ENCODE data around the gene GCA. TPM values are rescaled to one million over a fixed set of nuclear protein-coding genes. Genes with fewer than 3 reads are reported as not detected.

Gene GCA
- total RNA-seq, 2 donors from 2014 or later = 22.5 to 56.6 TPM

DNA sequence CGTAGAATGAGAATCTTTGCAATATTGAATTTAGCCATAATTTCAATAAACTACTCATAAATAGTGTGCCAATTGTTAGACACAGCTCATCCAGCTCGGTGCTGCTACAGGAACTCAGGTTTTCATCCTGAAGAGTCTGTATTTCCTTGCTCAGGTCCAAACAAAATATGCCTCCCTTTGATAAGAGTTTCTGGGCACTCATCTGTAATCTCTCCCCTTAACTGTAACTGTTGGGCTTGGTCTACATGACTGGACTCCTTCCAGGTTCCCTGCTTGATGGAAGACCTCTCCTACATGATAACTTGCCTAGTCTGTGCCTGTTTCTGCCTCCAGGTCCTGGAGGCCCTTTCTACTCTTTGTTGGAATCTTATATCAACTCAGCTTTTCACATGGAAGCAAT, 57.9 kb downstream of the GCA start:
- Histone ChIP-seq H3K4me3 (no peak overlapping the region), H3K9me3 (no peaks in the 10 kb centered on the region), H3K4me1 (ENCODE audit: control insufficient read depth in 1 of 2, low read depth in 2 of 2) (no peaks in the 10 kb centered on the region), H3K27ac (no peak overlapping the region), H3K36me3 (no peaks in the 10 kb centered on the region), H3K27me3 (replicated peaks; ENCODE audit: insufficient read depth) (no peaks in the 10 kb centered on the region)
- TF ChIP-seq, protein P1, sequence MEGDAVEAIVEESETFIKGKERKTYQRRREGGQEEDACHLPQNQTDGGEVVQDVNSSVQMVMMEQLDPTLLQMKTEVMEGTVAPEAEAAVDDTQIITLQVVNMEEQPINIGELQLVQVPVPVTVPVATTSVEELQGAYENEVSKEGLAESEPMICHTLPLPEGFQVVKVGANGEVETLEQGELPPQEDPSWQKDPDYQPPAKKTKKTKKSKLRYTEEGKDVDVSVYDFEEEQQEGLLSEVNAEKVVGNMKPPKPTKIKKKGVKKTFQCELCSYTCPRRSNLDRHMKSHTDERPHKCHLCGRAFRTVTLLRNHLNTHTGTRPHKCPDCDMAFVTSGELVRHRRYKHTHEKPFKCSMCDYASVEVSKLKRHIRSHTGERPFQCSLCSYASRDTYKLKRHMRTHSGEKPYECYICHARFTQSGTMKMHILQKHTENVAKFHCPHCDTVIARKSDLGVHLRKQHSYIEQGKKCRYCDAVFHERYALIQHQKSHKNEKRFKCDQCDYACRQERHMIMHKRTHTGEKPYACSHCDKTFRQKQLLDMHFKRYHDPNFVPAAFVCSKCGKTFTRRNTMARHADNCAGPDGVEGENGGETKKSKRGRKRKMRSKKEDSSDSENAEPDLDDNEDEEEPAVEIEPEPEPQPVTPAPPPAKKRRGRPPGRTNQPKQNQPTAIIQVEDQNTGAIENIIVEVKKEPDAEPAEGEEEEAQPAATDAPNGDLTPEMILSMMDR (IDR thresholded peaks at IDR 0.05) = no peak
- DNase-seq (ENCODE audit: low spot score) (no peak), ATAC-seq (ENCODE audit: insufficient number of reproducible peaks, low FRiP score, low read depth) (no peak)

DNA sequence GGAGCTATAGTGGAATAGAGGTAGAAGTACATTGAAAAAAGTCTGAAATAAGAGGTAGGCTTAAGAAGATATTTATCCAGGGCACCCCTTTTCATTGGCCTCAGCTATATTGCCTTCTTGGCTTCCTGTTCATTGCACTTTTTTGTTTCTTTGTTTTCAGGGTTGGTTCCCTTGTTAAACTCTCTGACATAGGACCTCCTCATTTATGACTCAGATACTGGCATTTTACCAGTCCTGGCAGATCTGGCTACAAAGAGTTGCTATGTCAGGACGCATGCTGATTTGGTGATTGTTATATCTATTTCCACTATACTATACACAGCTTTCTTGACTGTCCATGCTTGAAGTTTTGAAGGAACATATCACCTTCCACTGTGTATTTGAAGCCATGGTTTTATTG, 60.0 kb downstream of the GCA start:
- no peak for ATAC-seq (ENCODE audit: insufficient number of reproducible peaks, low FRiP score, low read depth)
- Histone ChIP-seq H3K36me3 (no peaks in the 10 kb centered on the region), H3K27me3 (replicated peaks; ENCODE audit: insufficient read depth) (no peaks in the 10 kb centered on the region), H3K4me3 (no peak overlapping the region), H3K4me1 (ENCODE audit: control insufficient read depth in 1 of 2, low read depth in 2 of 2) (no peaks in the 10 kb centered on the region), H3K27ac (no peak overlapping the region), H3K9me3 (no peaks in the 10 kb centered on the region)
- TF ChIP-seq, protein P1 (IDR thresholded peaks at IDR 0.05) = no peak
- DNase-seq (ENCODE audit: low spot score) = no peak

Other genes with a start within 250 kb of the GCA start
- gene GCG, start 191.9 kb upstream of the GCA start, total RNA-seq = not detected
- 10 to 100 TPM; 21.3 to 37.6 TPM for gene FAP, start 100.7 kb upstream of the GCA start, total RNA-seq
- 10 to 100 TPM; 16.6 to 19.2 TPM for gene IFIH1, start 25.4 kb upstream of the GCA start, total RNA-seq